Suprapubic skin (tissue), 4 donors: ENCODE results near the gene CEBPE. TPM values are rescaled to one million over a fixed set of nuclear protein-coding genes. Genes with fewer than 3 reads are reported as not detected.

Experiments
- DNase-seq, 2 donors: peaks; one replicate each; pipeline ENCODE4 v3.0.0-alpha.2; 2019; ENCODE audit warnings: low spot score in 2 of 2
- H3K27ac ChIP-seq: fragments of 200-600 bp; sonication (generic); one replicate; pipeline ENCODE4 v1.5.1; 2019
- H3K27me3 ChIP-seq: fragments of 200-600 bp; sonication (generic); one replicate; pipeline ENCODE4 v1.5.1; 2019
- H3K36me3 ChIP-seq: fragments of 200-600 bp; sonication (generic); one replicate; pipeline ENCODE4 v1.5.1; 2019
- H3K4me1 ChIP-seq: fragments of 200-600 bp; sonication (generic); one replicate; pipeline ENCODE4 v1.5.1; 2019
- H3K4me3 ChIP-seq: fragments of 200-600 bp; sonication (generic); one replicate; pipeline ENCODE4 v1.5.1; 2019; ENCODE audit warnings: mild to moderate bottlenecking
- H3K9me3 ChIP-seq: fragments of 200-600 bp; sonication (generic); one replicate; pipeline ENCODE4 v1.5.1; 2019
- CTCF ChIP-seq, 2 donors: fragments of 200-600 bp in 1 of 2; fragments of 450-650 bp in 1 of 2; sonication (generic) in 1 of 2; IDR thresholded peaks; one replicate each; pipeline ENCODE4 v1.5.1; 2016 to 2019; ENCODE audit warnings: antibody characterized with exemption in 2 of 2, mild to moderate bottlenecking in 1 of 2, moderate library complexity in 1 of 2
- EP300 ChIP-seq: sonication (generic); formaldehyde crosslinking; IDR thresholded peaks from one replicate; pipeline ENCODE4 v1.6.1; 2017; ENCODE audit warnings: antibody characterized with exemption
- POLR2A ChIP-seq, 2 donors: fragments of 450-650 bp; IDR thresholded peaks; one replicate each; pipeline ENCODE4 v1.6.1; 2017; ENCODE audit warnings: antibody characterized with exemption in 2 of 2, mild to moderate bottlenecking in 2 of 2, moderate library complexity in 2 of 2
- POLR2AphosphoS5 ChIP-seq, 3 donors: sonication (generic); formaldehyde crosslinking; IDR thresholded peaks; one replicate each; pipeline ENCODE4 v1.6.1; 2017; ENCODE audit warnings: antibody characterized with exemption in 3 of 3
- whole genome bisulfite sequencing: methylation state at CpG from one replicate; pipeline ENCODE4 v1.1.5; 2018; 5-methylcytosine and 5-hydroxymethylcytosine counted together
- total RNA-seq, 4 donors: library from RNA; depleted of rRNA; stranded (reverse); fragments of >200 nt; gene quantifications; one replicate each; pipeline ENCODE4 v1.1.0, GENCODE V29; 2016

Gene CEBPE
- total RNA-seq, 4 donors from 2014 or later = not detected

- TF ChIP-seq POLR2AphosphoS5 (IDR thresholded peaks at IDR 0.05) = no peak
- TF ChIP-seq CTCF (IDR thresholded peaks at IDR 0.05) = peak; percentile 96 to 97
- no peak overlapping the region for H3K4me3 ChIP-seq
- DNase-seq = peak in 1 of 2 donors; percentile 86
- peaks cover 51% of the 10 kb centered on the region for H3K4me1 ChIP-seq
- 27% methylated on average over 8 of the region's 8 CpGs for WGBS
- H3K9me3 ChIP-seq = no peaks in the 10 kb centered on the region
- H3K27me3 ChIP-seq = no peaks in the 10 kb centered on the region
- H3K27ac ChIP-seq = no peak overlapping the region
- H3K36me3 ChIP-seq = peaks cover 64% of the 10 kb centered on the region
Observed at GRCh38 chr14:23068789-23069412, 50.2 kb downstream of the CEBPE start.

DNA sequence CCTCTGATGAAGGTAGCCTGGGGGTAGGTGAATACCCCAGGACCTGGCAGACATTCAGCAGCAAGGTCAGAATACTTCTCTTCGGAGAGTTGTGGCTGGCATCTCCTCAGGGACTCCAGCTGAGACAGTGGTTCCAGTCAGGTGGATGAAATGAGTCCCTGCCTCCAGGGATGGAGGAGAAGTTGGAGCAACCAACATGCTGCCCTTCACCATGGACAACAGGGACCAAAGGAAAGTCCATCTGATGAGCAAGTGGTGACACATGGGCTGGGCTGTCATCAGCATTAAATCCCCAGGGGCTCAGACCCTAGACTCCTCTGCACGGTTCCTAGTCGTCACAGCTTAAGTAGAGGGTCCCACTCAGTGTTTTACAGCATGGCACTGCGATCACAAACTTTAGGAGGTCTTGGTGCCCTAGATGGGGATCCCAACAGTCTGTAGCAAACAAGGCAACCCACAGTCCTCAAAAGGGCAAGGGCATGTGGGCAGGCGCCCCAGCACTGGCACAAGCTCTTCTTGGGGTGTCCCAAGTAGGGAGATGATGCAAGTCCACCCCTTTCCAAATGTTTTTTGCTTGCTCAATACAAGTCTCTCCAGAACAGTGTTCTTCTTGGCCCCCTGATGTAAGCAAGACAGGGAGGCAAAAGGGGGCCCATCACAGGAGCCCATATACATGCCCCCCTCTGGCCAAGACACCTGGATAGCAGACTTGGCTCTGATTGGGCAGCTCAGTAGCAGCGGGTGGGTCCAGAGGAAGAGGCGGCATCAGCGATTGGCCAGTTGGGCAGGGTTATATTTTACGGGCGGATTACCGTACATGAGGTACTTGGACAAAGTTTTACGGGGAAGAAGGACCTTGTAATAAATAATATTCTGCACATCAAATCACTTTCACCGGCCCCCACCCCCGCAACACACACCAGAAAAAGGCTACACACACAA lies 50.9 kb downstream of the CEBPE start:
- peaks cover 51% of the 10 kb centered on the region for H3K4me1 ChIP-seq
- H3K27me3 ChIP-seq = no peaks in the 10 kb centered on the region
- no peaks in the 10 kb centered on the region for H3K9me3 ChIP-seq
- no peak overlapping the region for H3K27ac ChIP-seq
- no peak overlapping the region for H3K4me3 ChIP-seq
- TF ChIP-seq CTCF (IDR thresholded peaks at IDR 0.05) (no peak), EP300 (no peak), POLR2A (IDR thresholded peaks at IDR 0.05) (no peak), POLR2AphosphoS5 (IDR thresholded peaks at IDR 0.05) (no peak)
- 80% methylated on average over 14 of the region's 14 CpGs for WGBS
- peak in 1 of 2 donors; percentile 48 for DNase-seq
- peaks cover 64% of the 10 kb centered on the region for H3K36me3 ChIP-seq

Other genes starting within 250 kb of the CEBPE start
- 100 to 1,000 TPM in 3 of 4 donors, 10 to 100 TPM in 1; 97.8 to 170 (median 157) TPM for gene LRP10, start 247.5 kb downstream of the CEBPE start, total RNA-seq
- 1 to 10 TPM in 2 of 4 donors, under 1 TPM in 2; 0.89 to 5.4 (median 1.2) TPM for gene REM2, start 236.0 kb downstream of the CEBPE start, total RNA-seq
- 100 to 1,000 TPM in 1 of 4 donors, 10 to 100 TPM in 3; 64.5 to 104 (median 93.0) TPM for gene RBM23, start 200.1 kb downstream of the CEBPE start, total RNA-seq
- 10 to 100 TPM; 44.0 to 58.4 (median 50.3) TPM for gene PRMT5, start 189.9 kb downstream of the CEBPE start, total RNA-seq
- gene HAUS4, start 162.2 kb downstream of the CEBPE start, total RNA-seq = 100 to 1,000 TPM in 2 of 4 donors, 10 to 100 TPM in 2; 43.1 to 119 (median 96.3) TPM
- gene AJUBA, start 136.7 kb downstream of the CEBPE start, total RNA-seq = 100 to 1,000 TPM in 1 of 4 donors, 10 to 100 TPM in 3; 66.0 to 120 (median 79.2) TPM
- 10 to 100 TPM; 19.1 to 32.9 (median 24.3) TPM for gene C14orf93, start 109.1 kb downstream of the CEBPE start, total RNA-seq
- 100 to 1,000 TPM in 3 of 4 donors, 10 to 100 TPM in 1; 59.7 to 167 (median 135) TPM for gene PSMB5, start 84.4 kb downstream of the CEBPE start, total RNA-seq
- gene PSMB11, start 77.0 kb downstream of the CEBPE start, total RNA-seq = not detected
- gene CDH24, start 61.7 kb downstream of the CEBPE start, total RNA-seq = 1 to 10 TPM; 3.4 to 8.4 (median 5.7) TPM
- gene ACIN1, start 24.1 kb downstream of the CEBPE start, total RNA-seq = 100 to 1,000 TPM in 2 of 4 donors, 10 to 100 TPM in 2; 78.7 to 217 (median 103) TPM
- 10 to 100 TPM; 10.1 to 22.7 (median 18.6) TPM for gene C14orf119, start 23.8 kb downstream of the CEBPE start, total RNA-seq
- gene CIROP, start 14.3 kb downstream of the CEBPE start, total RNA-seq = not detected
- gene SLC7A8, start 64.4 kb upstream of the CEBPE start, total RNA-seq = 10 to 100 TPM; 45.2 to 67.7 (median 53.2) TPM
- gene RNF212B, start 118.7 kb upstream of the CEBPE start, total RNA-seq = not detected
- gene HOMEZ, start 166.9 kb upstream of the CEBPE start, total RNA-seq = 10 to 100 TPM in 1 of 4 donors, 1 to 10 TPM in 3; 7.8 to 13.1 (median 8.5) TPM
- 10 to 100 TPM; 15.3 to 29.9 (median 22.5) TPM for gene PPP1R3E, start 183.6 kb upstream of the CEBPE start, total RNA-seq
- 10 to 100 TPM; 35.4 to 48.4 (median 44.7) TPM for gene BCL2L2, start 187.6 kb upstream of the CEBPE start, total RNA-seq
- 100 to 1,000 TPM in 1 of 4 donors, 10 to 100 TPM in 3; 45.1 to 109 (median 58.8) TPM for gene PABPN1, start 202.2 kb upstream of the CEBPE start, total RNA-seq
- 10 to 100 TPM; 15.4 to 67.6 (median 22.5) TPM for gene SLC22A17, start 233.6 kb upstream of the CEBPE start, total RNA-seq
- 10 to 100 TPM; 63.0 to 74.0 (median 64.8) TPM for gene EFS, start 245.9 kb upstream of the CEBPE start, total RNA-seq